HG03103 (cell line): ENCODE results near the gene TTLL12.

ENCODE experiments used
- ATAC-seq: cut with Tn5 transposase; IDR thresholded peaks from one replicate; pipeline ENCODE4 v1.9.1; 2021; ENCODE audit warnings: low read depth; ENCODE audit not compliant: unreplicated experiment

TTLL12 gene

DNA sequence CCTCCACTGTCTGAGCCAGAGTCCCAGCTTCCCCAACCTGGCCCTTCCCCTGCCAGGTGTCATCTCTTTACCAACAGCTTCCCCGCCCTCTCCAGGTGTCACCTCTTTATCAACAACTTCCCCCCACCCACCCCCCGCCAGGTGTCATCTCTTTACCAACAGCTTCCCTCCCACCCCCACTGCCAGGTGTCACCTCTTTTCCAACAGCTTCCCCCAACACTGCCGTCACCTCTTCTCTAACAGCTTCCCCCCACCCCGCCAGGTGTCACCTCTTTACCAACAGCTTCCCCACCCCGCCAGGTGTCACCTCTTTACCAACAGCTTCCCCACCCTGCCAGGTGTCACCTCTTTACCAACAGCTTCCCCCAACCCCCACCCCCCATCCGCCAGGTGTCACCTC is 29.8 kb upstream of the TTLL12 start:
- ATAC-seq = no peak

DNA sequence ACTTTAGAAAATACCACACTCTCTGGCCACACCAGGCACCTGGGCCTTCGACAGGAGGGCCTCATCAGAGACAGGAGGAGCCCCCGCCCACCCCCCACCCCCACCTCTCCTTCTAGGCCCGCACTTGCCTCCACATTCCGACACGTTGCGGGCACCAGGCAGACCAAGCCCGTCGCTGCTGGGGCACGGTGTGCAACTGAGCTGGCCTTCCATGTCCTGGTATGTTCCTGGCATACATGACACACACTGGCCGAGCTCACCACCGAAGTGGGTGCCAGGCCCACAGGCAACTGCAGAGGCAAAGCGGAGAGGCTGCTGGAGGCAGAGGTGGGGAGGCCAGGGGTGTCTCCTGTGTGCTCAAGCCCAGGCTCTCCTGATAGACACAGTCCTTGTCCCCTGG is 27.0 kb upstream of the TTLL12 start:
- no peak for ATAC-seq

DNA sequence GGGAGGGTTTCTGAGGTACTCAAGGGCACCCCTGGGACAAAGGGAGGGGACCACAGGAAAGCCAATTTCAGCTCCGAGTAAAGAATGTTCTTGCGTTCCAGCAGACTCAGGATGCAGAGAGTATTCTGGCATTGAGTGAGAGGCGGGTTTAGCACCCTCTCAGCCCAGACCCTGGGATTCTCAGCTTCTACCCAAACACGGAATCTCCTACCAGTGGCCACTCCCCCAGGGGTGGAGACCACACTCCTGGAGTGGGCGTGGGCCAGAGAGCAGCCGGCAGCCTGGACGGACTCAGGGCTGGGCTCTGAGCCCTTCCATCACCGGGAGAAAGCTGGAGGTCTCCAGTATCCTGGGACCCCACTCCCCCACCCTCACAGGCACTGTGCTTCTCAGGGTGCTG is 26.1 kb upstream of the TTLL12 start:
- no peak for ATAC-seq

DNA sequence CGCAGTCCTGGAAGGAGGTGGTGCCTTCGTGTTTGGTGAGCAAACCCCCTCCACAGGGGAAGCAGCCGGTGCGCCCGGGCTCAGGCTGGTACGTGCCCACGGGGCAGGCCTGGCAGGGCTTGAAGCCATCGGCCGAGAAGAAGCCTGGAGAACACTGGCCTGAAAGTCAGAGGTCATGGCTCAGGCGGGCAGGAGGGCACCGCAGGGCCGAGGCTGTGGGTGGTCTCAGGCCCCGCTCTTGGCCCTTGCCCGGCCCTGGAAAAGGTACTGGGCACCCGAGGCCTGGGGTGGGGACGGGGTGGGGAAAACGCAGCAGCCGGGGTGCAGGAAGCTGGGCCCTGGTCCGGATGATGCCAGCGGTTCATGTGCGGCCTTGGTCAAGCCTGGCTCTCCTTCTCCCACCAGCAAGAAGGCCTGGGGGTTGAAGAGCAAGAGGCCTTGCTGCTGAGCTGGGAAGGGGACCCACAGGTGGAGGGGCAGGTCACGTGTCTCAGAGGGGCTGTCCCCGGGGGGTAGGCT is 25.6 kb upstream of the TTLL12 start:
- ATAC-seq = no peak

DNA sequence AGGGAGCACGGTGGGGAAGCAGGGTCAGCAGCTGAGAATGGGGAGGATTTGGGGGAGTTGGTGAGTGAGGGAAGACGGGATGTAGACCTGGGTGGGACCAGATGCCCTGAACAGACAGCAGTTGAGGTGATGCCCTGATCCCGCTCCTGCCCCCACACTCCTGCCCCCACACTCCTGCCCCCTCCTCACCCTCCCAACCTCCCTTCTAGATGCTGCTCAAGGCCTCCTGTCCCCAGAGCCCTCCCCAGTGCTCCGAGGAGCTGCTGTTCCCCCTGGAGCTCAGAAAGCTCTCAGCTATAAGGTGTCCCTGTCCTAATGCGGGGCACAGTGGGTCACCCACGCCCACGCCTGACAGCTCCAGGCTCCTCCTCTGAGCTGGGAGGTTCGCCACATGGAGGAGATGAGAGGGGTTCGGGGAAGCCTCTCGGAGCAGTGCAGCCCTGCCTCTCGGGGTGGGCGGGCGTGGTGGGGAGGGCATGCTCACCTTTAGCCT is 25.1 kb upstream of the TTLL12 start:
- no peak for ATAC-seq

DNA sequence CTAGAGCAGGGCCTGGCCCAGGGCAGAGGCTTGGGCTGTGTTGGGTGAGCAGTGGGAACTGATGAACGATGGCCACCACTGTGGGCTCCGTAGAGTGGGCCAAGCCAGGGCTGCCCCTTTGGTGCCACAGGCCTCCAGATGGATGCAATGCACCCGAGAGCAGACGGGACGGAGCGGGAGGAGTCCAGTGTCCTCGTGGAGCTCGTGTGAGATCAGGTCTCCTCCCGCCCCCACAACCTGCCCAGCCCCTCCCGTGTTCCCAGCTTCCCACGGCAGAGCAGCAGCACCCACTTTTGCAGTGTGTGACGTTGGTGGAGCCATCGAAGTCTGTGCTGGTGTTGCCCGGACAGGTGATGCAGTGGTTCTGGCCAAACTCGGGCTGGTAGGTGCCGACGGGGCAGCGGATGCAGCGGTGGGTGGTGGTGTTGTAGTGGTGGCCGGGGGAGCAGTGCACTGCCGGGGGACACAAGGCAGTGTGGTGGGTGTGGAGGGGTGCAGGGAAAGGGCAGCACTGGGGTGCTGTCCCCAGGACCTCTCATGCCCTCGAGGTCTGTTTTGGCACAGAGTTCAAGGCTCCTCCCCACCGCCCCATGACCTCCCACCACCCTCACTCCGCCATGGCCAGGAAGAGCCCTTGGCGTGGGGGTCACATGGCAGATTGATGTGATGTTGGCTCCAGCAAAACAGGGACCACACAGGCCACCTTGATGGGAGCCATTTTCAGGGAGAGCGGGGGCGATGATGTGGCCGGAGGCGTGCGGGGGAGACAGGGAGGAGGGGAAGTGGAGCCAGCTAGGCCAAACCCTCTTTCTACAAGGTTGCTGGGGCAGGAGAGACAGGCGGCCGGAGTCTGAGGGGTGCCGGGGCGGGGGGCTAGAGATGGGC is 23.9 kb upstream of the TTLL12 start:
- no peak for ATAC-seq

DNA sequence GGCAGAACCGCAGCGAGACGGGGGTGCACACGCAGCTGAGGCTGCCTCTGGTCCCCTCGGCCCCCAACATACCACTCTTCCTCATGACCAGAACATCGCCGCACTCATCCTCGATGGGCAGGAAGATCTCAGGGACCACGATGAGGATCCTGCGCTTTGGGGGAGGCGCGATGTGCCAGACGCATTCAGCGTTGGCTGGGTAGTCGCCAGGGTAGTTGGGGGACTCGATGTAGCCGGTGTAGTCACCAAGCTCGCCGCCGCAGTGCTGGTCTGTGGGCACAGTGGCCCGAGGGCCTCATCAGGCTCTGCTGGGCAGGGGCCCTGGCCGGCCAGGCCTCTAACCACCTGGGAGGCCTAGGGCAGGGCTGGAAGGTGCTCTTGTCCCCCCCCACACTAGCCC is 23.0 kb upstream of the TTLL12 start:
- no peak for ATAC-seq

DNA sequence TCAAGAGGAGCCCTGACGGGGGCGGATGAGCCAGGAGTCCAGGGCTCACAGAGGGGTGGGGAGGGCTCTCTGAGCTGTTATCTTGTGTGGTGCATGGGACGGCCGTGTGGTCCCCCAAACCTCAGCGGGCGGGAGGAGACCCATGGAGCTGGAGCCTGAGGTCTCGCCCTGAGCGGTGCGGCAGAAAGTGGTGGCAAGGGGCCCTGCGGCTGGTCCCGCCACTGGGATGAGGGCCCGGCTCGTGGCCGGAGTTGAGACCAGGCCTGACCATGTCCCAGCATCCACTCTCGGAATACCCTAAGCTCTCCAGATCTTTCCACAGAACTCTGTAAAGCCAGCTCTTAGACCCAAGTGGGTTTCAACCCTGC is 22.6 kb upstream of the TTLL12 start:
- no peak for ATAC-seq

DNA sequence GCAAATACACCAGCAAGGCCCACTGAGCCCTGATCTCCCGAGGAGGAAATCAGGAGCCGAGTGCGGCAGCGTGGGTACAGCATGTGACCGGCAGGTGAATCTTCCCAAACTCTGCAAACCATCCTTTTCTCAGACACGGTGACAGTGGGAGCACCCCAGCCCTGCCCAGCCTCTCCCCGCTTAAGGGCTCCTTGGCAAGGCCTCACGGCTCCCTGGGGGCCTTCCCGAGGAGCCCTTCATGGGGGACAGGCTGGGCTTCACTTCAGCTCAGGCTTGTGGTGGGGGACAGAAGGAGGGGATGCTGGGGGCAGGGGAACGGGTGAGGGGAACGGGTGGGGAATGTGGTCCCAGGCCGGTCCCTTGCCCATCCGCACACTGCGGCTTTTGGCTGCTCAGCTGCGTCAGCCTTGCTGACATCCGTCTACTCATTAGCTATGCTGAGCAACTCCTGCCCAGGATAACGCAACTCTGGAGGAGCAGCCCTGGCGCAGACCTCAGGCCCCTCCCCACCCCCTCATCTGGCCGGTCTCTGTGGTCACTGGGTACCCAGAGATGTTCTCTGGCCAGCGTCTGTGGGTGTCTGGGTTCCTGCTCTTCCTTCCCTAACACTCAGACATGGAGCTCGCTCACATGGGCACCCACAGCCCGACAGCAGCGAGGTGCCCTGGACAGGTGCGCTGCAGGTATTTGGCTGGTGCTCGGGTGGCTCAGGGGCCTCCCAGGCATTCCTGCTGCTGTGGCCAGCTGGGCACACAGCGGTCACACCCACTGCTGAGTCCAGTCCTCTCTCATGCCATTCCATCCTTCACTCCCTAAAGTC is 22.0 kb upstream of the TTLL12 start:
- no peak for ATAC-seq

DNA sequence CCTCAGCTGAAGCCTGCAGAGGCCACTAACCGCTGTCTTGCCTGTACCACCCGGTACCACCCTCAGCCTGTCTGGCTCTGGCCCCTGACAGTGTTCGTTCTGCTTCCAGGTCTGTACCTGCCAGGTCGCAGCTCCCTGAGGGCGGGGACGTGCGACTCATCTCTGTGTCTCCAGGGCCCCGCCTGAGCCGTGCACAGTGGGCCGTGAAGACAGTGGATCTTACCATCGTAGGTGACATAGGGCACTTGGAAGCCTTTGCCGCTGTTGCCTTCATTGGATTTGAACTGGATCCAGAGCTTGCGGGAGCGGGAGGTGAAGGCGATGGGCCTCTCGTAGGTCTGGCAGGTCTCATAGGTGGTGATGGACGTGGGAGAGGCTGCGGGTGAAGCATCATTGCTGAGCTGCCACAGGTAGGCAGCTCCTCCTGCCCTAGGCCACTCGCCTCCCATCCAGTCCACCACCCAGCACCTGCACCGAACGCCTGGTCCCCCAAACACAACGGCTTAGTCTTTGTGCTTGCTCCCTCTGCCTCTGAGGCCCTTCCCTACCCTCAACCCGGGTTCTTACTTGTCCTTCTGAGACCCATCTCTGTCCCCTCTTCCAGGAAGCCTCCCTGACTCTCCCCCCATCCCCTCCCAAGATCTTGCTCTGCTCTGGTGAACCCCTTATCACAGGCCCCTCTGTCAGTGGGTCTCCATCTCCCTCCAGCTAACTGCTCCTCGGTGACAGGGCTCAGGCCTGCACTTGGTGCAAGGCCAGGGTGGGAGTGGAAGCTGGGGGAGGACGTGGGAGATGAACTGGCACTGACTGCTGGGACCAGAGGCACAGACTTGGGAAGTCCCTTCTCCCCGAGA is 21.1 kb upstream of the TTLL12 start:
- no peak for ATAC-seq

DNA sequence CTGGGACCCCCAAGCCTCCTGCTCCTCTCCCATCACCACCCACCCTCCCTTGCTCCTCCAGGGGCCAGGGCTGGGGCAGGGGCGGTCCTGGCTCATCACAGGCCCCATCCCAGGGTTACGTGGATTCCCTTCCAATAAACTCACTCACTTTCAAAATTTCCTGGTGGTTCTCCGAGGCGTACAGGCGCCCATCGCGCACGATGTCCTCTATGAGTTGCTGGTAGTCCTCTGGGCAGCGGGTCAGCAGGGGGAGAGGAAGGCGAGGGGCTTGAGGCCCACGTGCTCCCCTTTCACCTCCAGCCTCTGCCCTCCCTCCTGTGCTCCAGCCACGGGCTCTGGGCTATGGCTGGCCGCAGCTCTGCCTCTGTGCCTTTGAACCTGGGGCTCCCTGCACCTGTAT is 20.5 kb upstream of the TTLL12 start:
- ATAC-seq = no peak

DNA sequence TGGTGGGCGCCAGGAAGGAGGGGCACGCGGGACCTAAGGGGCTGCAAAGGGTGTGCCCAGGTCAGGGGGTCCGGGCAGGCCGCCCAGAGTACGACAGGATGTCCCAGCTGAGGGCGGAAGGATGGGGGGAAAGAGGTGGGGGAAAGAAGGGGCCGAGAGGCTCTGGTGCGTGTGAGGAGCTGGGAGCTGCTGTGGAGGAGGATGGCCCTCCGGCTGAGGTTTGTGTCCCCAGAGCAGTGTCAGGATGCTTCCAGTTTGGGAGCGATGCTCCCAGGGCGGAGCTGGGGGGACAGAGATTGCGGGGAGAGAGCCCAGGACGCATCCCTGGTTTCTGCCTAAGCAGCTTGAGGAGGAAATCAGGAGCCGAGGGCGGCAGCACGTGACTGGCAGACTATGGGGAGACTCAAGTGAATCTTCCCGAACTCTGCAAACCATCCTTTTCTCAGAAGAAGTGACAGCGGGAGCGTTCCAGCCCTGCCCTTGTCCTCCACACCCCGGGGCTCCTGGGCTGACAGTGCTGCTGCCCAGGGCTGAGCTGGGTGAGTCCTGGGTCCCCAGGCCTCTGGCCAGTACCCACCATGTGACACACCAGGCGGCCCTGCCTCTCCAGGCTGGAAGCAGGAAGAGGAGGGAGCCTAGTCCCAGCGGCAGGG is 19.7 kb upstream of the TTLL12 start:
- ATAC-seq = no peak

DNA sequence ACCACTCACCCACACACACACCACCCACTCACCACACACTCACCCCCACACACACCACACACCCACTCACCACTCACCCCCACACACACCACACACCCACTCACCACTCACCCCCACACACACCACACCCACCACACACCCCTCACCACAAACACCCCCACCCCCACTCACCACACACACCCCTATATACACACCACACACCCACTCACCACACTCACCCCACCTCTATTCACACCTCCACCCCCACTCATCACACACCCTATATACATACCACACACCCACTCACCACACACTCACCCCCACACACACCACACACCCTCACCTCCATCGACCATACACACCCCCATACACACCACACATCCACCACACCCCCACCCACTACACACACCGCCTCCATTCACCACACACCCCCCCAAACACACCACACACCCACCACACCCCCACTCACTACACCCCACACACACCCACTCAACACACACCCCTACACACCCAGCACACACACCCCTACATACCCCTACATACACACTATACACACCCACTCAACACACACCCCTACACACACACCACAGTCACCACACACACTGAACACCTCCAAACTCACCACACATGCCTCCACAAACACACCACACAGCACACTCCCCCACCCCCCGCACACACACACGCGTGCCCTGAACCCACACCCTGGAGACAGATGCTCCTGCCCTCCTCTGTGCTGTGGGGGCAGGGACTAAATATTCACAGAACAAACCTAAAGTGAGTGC is 19.0 kb upstream of the TTLL12 start:
- ATAC-seq = no peak

DNA sequence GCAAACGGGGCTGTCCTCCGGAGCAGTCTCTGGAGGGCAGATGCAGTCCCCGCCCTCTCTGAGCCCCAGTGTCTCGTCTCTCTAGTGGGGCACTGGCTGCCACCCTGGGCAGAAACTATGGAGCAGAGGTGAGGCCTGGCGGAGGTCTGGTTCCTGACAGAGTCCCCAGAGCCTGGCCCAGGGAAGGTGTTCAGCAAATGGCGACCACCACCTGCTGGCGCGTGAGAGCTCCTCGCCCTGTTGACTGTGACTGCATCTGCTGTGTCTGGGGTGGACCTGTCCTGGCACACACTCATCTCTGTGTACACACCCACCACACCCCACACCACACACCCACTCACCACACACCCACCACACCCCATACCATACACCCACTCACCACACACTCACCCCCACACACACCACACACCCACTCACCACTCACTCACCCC is 18.3 kb upstream of the TTLL12 start:
- ATAC-seq = no peak

DNA sequence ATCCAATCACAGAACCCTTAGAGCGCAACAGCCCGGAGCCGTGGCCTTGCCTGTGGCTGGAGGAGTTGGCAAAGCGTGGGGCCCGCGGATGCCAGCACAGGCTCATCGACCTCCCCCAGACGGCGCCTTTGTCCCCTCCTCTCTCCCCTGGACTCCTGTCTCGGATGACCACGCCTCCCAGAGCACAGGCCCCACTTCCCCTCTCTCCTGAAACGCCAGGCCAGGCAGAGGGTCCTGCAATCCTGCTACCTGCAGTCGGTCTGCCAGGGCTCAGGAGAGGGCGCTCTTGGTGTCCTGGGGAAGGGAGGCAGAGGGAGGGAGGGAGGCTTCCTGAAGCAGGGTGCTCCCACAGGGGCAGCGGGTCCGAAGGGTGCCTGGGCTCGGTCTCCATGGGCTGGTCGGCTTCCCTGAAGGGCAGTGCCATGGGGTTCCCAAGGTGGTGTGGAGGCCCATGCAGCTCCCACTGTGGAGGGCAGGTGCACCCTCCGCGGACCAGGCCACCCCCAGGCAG is 16.6 kb upstream of the TTLL12 start:
- no peak for ATAC-seq

DNA sequence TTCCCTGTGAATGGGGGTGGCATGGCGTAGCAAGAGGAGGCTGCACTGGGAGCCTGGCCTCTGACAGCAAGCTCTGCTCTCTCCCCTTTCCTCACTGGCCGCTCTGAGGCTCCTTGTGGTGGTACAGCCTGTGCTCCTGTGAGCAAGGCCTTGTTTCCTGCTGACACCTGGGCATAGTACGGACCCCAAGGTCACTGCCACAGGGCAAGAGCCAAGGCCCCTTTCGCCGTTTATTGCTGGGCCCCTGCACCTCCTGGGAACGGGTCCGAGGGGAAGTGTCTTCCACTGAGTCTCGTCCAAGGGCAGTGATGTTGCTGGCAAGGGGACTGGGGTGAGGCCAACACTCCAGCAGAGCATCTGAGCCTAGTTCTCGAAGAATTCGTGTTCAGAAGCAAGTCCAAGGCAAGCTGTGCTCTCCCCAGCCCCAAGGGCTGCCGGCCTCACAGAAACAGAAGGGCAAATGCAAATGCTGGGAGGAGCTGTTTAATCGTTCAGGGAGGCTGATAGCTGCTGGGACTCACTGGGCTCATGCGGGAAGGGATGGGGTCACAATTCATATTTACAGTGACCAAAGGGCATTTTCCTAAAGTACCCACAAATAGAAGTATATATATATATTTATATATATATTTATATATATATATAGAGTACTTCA is 15.9 kb upstream of the TTLL12 start:
- ATAC-seq = no peak

DNA sequence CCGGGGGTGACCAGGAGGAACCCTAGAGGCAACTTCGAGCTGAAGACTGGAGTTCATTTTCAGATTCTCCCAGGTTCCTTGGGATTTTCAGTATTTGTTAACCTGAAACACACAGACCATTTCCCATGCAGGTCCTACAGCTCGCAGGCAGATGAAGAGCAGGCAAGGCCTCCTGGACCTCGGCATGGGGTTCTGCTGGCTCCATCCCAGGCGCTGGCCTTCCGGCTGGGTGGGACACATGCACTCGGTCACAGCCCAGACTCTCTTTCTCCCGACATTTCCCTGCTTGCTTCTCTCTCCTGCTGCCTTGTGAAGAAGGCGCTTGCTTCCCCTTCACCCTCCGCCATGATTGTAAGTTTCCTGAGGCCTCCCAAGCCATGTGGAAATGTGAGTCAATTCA is 15.4 kb upstream of the TTLL12 start:
- no peak for ATAC-seq

DNA sequence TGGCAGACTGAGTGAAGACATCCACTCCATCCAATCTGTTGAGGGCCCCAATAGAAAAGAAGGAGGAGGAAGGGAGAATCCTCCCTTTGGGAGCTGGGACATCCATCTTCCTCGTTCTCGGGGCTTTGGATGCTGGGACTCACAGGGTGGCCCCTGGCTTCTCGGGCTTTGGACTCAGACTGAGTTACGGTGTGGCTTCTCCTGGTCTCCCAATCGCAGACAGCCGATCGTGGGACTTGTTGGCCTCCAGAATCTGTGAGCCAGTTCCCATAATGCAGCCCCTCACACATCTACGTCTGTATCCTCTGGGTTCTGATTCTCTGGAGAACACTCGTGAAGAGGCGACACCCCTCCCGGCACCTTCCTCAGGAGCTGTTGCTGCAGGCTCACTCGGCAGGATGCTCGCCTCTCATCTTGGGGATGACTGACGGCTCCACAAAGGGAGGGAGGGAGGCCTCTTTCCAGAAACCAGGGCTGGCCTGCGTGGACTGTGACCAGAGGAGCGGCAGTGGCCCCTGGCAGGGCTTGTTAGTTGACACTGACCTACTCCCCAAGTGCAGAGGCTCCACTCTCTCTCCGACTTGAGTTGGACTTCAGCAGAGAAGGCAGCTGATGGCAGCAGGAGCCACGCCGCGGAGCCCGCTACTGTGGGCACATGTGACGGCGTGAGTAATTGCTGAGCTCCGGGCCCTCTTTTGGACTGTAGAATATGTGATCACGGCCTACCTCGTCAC is 14.7 kb upstream of the TTLL12 start:
- ATAC-seq = no peak
